Muscle layer of duodenum (tissue), 2 donors: Measurements from ENCODE around the gene CTH.
"Not testable (repeated sequence)": the region's sequence is repeated elsewhere in the genome, so short reads cannot be mapped to it uniquely, and the experiment has no call there.

ENCODE experiments used
- H3K27ac ChIP-seq: one replicate; pipeline ENCODE4 v1.7.0; 2013; ENCODE audit warnings: mild to moderate bottlenecking, low read length
- H3K27me3 ChIP-seq: one replicate; pipeline ENCODE4 v1.7.0; 2013; ENCODE audit warnings: low read depth, mild to moderate bottlenecking, control low read depth, low read length
- H3K36me3 ChIP-seq, 2 donors: one replicate each; pipeline ENCODE4 v1.7.0; 2013; ENCODE audit warnings: low read length in 2 of 2, control low read depth in 1 of 2, mild to moderate bottlenecking in 1 of 2; ENCODE audit not compliant: insufficient read depth in 2 of 2, control insufficient read depth in 1 of 2
- H3K4me1 ChIP-seq, 2 donors: one replicate each; pipeline ENCODE4 v1.7.0; 2013; ENCODE audit warnings: low read length in 2 of 2, mild to moderate bottlenecking in 2 of 2, control low read depth in 1 of 2, moderate library complexity in 1 of 2; ENCODE audit not compliant: insufficient read depth in 2 of 2, control insufficient read depth in 1 of 2
- H3K4me3 ChIP-seq, 2 donors: one replicate each; pipeline ENCODE4 v1.7.0; 2013; ENCODE audit warnings: low read length in 2 of 2, low read depth in 1 of 2, mild to moderate bottlenecking in 1 of 2
- H3K9me3 ChIP-seq, 2 donors: one replicate each; pipeline ENCODE4 v1.7.0; 2013; ENCODE audit warnings: low read length in 2 of 2, control low read depth in 1 of 2, mild to moderate bottlenecking in 1 of 2; ENCODE audit not compliant: control insufficient read depth in 1 of 2
- donor health status: healthy.

CTH gene

DNA sequence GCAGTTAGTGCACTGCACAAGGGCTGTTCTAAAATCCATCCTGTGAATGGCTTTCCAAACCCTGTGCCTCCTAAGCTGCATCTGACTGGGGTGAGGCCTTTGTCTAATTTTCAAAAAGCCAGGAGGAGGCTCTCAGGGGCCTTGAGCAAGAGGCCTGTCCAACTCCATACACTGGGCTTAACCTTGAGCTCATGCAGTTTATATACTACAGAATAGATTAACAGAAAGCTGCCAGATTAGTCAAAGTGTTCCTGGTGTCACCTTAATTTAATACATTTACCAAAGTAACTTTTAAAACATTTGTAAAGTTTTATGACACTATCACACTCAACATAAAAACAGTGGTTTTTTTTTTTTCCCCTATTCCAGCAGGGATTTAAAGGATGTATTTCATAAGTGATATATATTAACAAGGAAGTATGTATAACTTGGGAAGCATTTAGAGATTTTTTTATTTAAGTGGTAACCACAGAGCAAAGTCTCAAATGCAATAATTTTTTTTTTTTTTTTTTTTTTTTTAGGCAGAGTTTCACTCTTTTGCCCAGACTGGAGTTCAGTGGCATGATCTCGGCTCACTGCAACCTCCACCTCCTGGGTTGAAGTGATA, 23.3 kb downstream of the CTH start:
- H3K27ac ChIP-seq = no peak overlapping the region
- no peak overlapping the region for H3K4me3 ChIP-seq
- no peaks in the 10 kb centered on the region for H3K27me3 ChIP-seq
- no peaks in the 10 kb centered on the region for H3K9me3 ChIP-seq
- peaks cover 4 to 14% of the 10 kb centered on the region in 2 donors for H3K36me3 ChIP-seq
- H3K4me1 ChIP-seq = no peaks in the 10 kb centered on the region

GRCh38 chr1:70436622-70437251, 25.7 kb downstream of the CTH start:
- no peak overlapping the region for H3K27ac ChIP-seq
- H3K36me3 ChIP-seq = peaks cover 4 to 11% of the 10 kb centered on the region in 2 donors
- no peaks in the 10 kb centered on the region for H3K4me1 ChIP-seq
- no peaks in the 10 kb centered on the region for H3K9me3 ChIP-seq
- H3K27me3 ChIP-seq = no peaks in the 10 kb centered on the region
- H3K4me3 ChIP-seq = no peak overlapping the region

GRCh38 chr1:70438529-70438928, 27.5 kb downstream of the CTH start:
- Histone ChIP-seq H3K4me3 (no peak overlapping the region), H3K9me3 (no peaks in the 10 kb centered on the region), H3K27me3 (no peaks in the 10 kb centered on the region), H3K36me3 (peaks cover 4 to 5% of the 10 kb centered on the region in 2 donors), H3K27ac (no peak overlapping the region), H3K4me1 (peaks cover 0 to 8% of the 10 kb centered on the region in 2 donors)

DNA sequence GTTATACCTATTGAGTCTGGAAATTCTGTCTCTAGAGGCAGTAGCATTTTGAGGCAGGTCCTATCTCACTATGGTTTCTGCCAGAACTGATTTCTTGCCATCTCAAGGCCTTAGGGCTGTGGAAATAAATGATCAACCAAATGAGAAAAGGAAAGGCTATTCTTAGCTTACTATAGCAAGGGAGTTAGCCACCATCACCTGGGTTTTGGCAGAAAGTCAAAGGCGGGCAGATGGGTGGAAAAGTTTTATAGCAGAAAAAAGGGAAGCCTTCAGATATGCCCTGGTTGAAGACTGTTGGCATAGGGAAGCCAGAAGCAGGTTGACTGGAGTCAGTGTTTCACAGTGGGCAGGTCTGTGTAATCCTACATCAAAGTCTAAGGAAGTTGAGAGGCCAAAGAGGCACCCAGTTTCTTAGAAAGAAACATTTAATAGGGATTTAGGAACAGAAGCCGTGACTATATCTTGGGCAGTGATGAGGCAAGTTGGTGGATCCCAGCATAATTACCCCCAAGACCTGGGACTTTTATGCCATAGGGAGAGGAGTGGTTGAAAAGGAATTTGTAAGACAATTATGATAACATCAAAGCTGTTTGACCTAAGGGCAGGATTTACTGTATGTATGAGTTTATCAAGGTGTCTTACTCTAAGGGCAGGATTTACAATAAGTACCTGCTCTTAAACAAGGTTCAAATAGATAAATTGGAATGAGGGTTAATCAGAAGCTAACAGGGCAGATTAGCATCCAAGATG, 29.7 kb downstream of the CTH start:
- Histone ChIP-seq H3K4me1 (peaks cover 0 to 14% of the 10 kb centered on the region in 2 donors), H3K4me3 (no peak overlapping the region), H3K36me3 (no peaks in the 10 kb centered on the region), H3K27me3 (no peaks in the 10 kb centered on the region), H3K27ac (no peak overlapping the region), H3K9me3 (no peaks in the 10 kb centered on the region)

DNA sequence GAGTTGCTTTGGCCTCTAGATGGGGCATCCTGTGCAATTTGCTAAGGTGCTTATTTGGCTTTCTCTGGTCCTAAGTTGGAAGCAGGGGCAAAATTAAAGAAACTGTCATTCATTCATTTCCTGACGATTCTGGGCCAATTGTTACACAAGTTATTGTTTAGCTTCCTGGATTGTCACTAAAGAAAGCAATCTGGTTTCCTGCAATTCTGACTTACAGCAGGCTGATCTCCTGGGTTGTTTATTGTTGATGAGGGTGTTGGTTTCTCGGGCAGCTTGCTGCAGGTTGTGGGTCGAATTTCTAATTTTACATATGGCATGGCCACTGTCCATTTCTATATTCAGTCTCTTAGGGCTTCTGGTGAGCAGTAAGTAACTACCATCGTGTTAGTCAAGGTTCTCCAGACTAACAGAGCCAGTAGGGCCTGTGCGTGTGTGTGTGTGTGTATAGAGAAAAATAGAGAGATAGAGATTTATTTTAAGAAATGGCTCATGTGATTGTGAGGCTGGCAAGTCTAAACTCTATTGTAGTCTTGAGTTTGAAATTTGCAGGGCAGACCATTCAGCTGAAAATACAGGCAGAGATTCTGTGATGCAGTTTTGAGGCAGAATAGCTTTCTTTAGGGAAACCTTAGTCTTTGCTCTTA, 30.4 kb downstream of the CTH start:
- H3K4me1 ChIP-seq = peaks cover 0 to 14% of the 10 kb centered on the region in 2 donors
- no peak overlapping the region for H3K4me3 ChIP-seq
- no peaks in the 10 kb centered on the region for H3K9me3 ChIP-seq
- H3K27ac ChIP-seq = no peak overlapping the region
- no peaks in the 10 kb centered on the region for H3K36me3 ChIP-seq
- H3K27me3 ChIP-seq = no peaks in the 10 kb centered on the region

- Histone ChIP-seq H3K27me3 (no peaks in the 10 kb centered on the region), H3K27ac (no peak overlapping the region), H3K4me1 (peaks cover 0 to 14% of the 10 kb centered on the region in 2 donors), H3K4me3 (no peak overlapping the region), H3K9me3 (no peaks in the 10 kb centered on the region), H3K36me3 (no peaks in the 10 kb centered on the region)
Measured at GRCh38 chr1:70442490-70442889, 31.4 kb downstream of the CTH start.

- Histone ChIP-seq H3K36me3 (no peaks in the 10 kb centered on the region), H3K4me3 (no peak overlapping the region), H3K4me1 (peaks cover 0 to 14% of the 10 kb centered on the region in 2 donors), H3K9me3 (no peaks in the 10 kb centered on the region), H3K27me3 (no peaks in the 10 kb centered on the region), H3K27ac (no peak overlapping the region)
Measured at GRCh38 chr1:70443739-70444138, 32.7 kb downstream of the CTH start.

GRCh38 chr1:70449049-70449448, 38.0 kb downstream of the CTH start:
- Histone ChIP-seq H3K4me1 (peaks cover 0 to under 1% of the 10 kb centered on the region in 2 donors), H3K36me3 (no peaks in the 10 kb centered on the region), H3K27me3 (no peaks in the 10 kb centered on the region), H3K27ac (no peak overlapping the region), H3K9me3 (no peaks in the 10 kb centered on the region), H3K4me3 (no peak overlapping the region)

DNA sequence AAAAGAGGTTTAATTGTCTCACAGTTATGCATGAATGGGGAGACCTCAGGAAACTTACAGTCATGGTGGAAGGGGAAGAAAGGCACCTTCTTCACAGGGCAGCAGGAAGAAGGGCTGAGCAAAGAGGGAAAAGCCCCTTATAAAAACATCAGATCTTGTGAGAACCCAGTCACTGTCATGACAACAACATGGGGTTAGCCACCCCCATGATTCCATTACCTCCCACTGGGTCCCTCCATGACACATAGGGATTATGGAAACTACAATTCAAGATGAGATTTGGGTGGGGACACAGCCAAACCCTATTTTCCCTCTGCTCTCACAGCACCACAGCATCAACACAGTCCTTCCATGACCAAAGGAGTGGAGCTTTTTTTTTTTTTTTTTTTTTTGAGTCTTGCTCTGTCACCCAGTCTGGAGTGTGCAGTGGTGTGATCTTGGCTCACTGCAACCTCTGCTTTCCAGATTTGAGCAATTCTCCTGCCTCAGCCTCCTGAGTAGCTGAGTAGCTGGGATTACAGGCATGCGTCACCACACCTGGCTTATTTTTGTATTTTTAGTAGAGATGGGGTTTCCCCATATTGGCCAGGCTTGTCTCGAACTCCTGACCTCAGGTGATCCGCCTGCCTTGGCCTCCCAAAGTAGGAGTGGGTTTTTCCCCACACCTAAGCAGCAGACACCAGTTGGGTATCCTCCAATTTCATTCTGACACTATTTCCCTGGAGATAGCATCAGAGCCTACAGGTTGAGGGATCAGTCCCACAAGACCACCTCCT, 41.3 kb downstream of the CTH start:
- H3K36me3 ChIP-seq, H3K27me3 ChIP-seq, H3K4me1 ChIP-seq, H3K9me3 ChIP-seq, H3K27ac ChIP-seq, H3K4me3 ChIP-seq: not testable (repeated sequence)

- no peaks in the 10 kb centered on the region for H3K9me3 ChIP-seq
- no peaks in the 10 kb centered on the region for H3K36me3 ChIP-seq
- no peak overlapping the region for H3K27ac ChIP-seq
- no peaks in the 10 kb centered on the region for H3K4me1 ChIP-seq
- H3K27me3 ChIP-seq = no peaks in the 10 kb centered on the region
- H3K4me3 ChIP-seq = no peak overlapping the region
Measured at GRCh38 chr1:70455291-70455690, 44.2 kb downstream of the CTH start.

GRCh38 chr1:70458131-70458530, 47.1 kb downstream of the CTH start:
- H3K9me3 ChIP-seq = no peaks in the 10 kb centered on the region
- no peaks in the 10 kb centered on the region for H3K27me3 ChIP-seq
- H3K27ac ChIP-seq = no peak overlapping the region
- H3K4me1 ChIP-seq = no peaks in the 10 kb centered on the region
- H3K36me3 ChIP-seq = no peaks in the 10 kb centered on the region
- H3K4me3 ChIP-seq = no peak overlapping the region
